Nephron progenitor cell (in vitro differentiated cells): Measurements from ENCODE around the gene ARPC1B.

Source experiments
- DNase-seq: peaks from one replicate; pipeline ENCODE4 v3.0.0; 2021
- H3K27ac Mint-ChIP-seq: 2 replicates; pipeline ENCODE4 v1.8.0; 2021; ENCODE audit warnings: mild to moderate bottlenecking, moderate library complexity, mixed read lengths
- H3K27me3 Mint-ChIP-seq: 2 replicates; pipeline ENCODE4 v1.8.0; 2021; ENCODE audit warnings: mild to moderate bottlenecking, low read depth, mixed read lengths; ENCODE audit not compliant: poor library complexity
- H3K36me3 Mint-ChIP-seq: 2 replicates; pipeline ENCODE4 v1.8.0; 2021; ENCODE audit warnings: low read depth, mixed read lengths
- H3K4me1 Mint-ChIP-seq: 2 replicates; pipeline ENCODE4 v1.8.0; 2021; ENCODE audit warnings: mixed read lengths
- H3K4me3 Mint-ChIP-seq: 2 replicates; pipeline ENCODE4 v1.8.0; 2021; ENCODE audit warnings: mild to moderate bottlenecking, moderate library complexity, mixed read lengths
- H3K9me3 Mint-ChIP-seq: 2 replicates; pipeline ENCODE4 v1.8.0; 2021; ENCODE audit warnings: mild to moderate bottlenecking, moderate library complexity, mixed read lengths
- CTCF ChIP-seq: fragments of 200-600 bp; sonication (generic); IDR thresholded peaks from 2 replicates; pipeline ENCODE4 v1.5.0; 2021; ENCODE audit warnings: antibody characterized with exemption

ARPC1B gene

DNA sequence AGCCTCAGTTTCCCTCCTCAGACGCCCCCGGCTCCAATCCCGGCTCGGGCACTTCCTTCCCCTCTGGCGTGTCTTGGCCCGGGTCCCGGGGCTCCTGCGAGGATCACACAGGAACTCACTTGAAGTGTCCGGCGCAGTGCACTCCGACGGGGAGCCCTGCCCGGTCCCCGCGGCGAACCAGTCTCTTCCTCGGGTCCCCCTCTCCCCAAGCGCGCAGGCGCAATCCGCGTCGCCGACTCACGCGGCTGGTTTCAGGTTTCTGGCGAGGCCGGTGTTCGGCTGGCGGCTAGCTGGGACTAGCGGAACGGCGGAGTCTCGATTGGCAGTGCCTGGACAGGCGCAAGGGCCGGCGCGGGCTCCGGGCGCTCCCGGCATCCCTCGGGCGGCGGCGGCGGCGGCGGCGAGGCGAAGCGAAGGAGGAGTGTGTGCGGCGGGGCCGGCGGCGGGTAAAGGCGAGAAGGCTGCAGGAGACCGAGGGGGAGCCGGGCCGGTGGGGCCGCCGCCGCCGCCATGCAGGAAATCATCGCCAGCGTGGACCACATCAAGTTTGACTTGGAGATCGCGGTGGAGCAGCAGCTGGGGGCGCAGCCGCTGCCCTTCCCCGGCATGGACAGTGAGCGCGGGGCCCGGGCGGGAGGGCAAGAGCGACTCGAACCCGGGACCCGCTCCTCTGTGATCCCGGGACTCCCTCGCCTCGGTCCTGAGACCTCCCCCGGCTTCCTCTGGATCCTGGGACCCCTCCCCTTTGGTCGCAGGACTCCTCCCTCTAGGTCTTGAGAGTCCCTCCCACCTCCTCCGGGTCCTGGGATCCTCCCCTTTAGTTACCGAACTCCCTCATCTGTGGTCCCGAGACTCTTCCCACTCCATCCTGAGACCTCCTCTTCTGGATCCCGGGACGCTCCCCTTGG lies 64.3 kb downstream of the ARPC1B start, which contains the start of the genes CPSF4 and PTCD1:
TSS of gene CPSF4 (plus strand) at position 371 of the 908 bp plus-strand sequence. CDS start at position 511, 140 bp downstream.
TSS of gene PTCD1 (minus strand) at position 226 of the 908 bp plus-strand sequence. CDS start 3,556 bp downstream, outside the sequence.
- Mint-ChIP-seq H3K9me3 (no peaks in the 10 kb centered on the region), H3K36me3 (peaks cover 28% of the 10 kb centered on the region), H3K27me3 (no peaks in the 10 kb centered on the region), H3K4me3 (peak within 1 kb of the TSS; percentile 100), H3K27ac (peak within 1 kb of the TSS; percentile 98), H3K4me1 (peaks cover 27% of the 10 kb centered on the region)
- no peak for TF ChIP-seq CTCF
- DNase-seq: peak; percentile 98

DNA sequence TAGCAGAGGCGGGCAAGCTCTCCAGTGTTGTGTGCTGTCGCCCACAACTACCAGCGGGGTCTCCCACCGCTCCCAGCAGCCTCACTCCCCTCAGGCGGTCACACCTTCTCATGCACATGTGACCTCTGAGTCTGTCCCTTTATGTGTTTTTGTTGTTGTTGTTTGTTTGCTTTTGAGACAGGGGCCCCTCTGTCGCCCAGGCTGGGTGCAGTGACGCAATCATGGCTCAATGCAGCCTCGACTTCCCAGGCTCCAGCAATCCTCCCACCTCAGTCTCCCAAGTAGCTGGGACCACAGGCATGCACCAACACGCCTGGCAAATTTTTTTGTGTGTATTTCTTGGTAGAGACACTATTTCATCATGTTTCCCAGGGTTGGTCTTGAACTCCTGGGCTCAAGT lies 65.7 kb downstream of the ARPC1B start:
- Mint-ChIP-seq H3K4me3 (peak overlapping the region; percentile 100), H3K36me3 (peaks cover 28% of the 10 kb centered on the region), H3K27ac (peak overlapping the region; percentile 42), H3K4me1 (peaks cover 27% of the 10 kb centered on the region), H3K27me3 (peaks cover 3% of the 10 kb centered on the region), H3K9me3 (no peaks in the 10 kb centered on the region)
- TF ChIP-seq CTCF: no peak
- no peak for DNase-seq
